HCT116 (cell line): ENCODE data around the gene PLEKHO1. TPM values are rescaled to one million over a fixed set of nuclear protein-coding genes. Genes with fewer than 3 reads are reported as not detected.

Experiments used
- ATAC-seq: fragments of 200-7000 bp; cut with Tn5 transposase; 2 replicates; pipeline ENCODE4 v1.9.1; 2020; ENCODE audit warnings: mild to moderate bottlenecking, moderate library complexity
- BruUV-seq: library from RNA; stranded (reverse); fragments of 400-500 nt; replicated peaks from 2 replicates; lab custom pipeline; 2021; lab: Mats Ljungman, UMichigan
- CTCF ChIA-PET: fragments of 300-600 bp; sonication (Branson Sonifier 250); formaldehyde crosslinking; loops from one replicate; lab custom pipeline; 2021; ENCODE audit warnings: antibody characterized with exemption; lab: Charles Lee
- POLR2A ChIA-PET: fragments of 300-600, 350-600 bp; sonication (Branson Sonifier 250); formaldehyde crosslinking; loops from one replicate; lab custom pipeline; 2021; ENCODE audit warnings: antibody characterized with exemption; lab: Charles Lee
- RAD21 ChIA-PET, 2 experiments: fragments of 300-600 bp; sonication (Branson Sonifier 250); formaldehyde crosslinking; loops; one replicate each; lab custom pipeline; 2023; ENCODE audit warnings: low total read pairs in 2 of 2; ENCODE audit not compliant: uncharacterized antibody in 2 of 2, unreplicated experiment in 2 of 2, low non-redundant PET in 1 of 2; lab: Charles Lee
- DNase-seq: peaks from one replicate; pipeline ENCODE4 v3.0.0-alpha.2; 2010; ENCODE audit warnings: low read depth, low spot score
- H2AFZ ChIP-seq: fragments of 200-600 bp; shearing (Covaris generic), sonication (generic); 2 replicates; pipeline ENCODE4 v1.6.1; 2017; ENCODE audit warnings: low read depth, mixed run types, mixed read lengths, antibody characterized with exemption, low read length; ENCODE audit not compliant: poor library complexity, severe bottlenecking
- H3K27ac ChIP-seq: 2 replicates; pipeline ENCODE4 v1.5.1; 2012; ENCODE audit warnings: low read depth, low read length
- H3K27me3 ChIP-seq: fragments of 200-600 bp; sonication (generic); 2 replicates; pipeline ENCODE4 v1.6.1; 2016; ENCODE audit warnings: mixed run types, low read length, mixed read lengths; ENCODE audit not compliant: insufficient read depth
- H3K36me3 ChIP-seq, 2 experiments: fragments of 200-500 bp in 1 of 2; fragments of 200-600 bp in 1 of 2; sonication (Bioruptor generic) in 1 of 2; sonication (generic) in 1 of 2; 2 replicates each; pipeline versions ENCODE4 v1.5.1 to v1.6.1; 2014 to 2016; ENCODE audit warnings: low read length in 2 of 2, inconsistent platforms in 1 of 2, mixed read lengths in 1 of 2, mixed run types in 1 of 2; ENCODE audit not compliant: insufficient read depth in 2 of 2, control insufficient read depth in 1 of 2
- H3K4me1 ChIP-seq, 2 experiments: fragments of 200-600 bp in 1 of 2; sonication (generic) in 1 of 2; 2 replicates each; pipeline versions ENCODE4 v1.5.1 to v1.6.1; 2012 to 2017; ENCODE audit warnings: low read length in 2 of 2, inconsistent platforms in 1 of 2, mild to moderate bottlenecking in 1 of 2, mixed read lengths in 1 of 2, mixed run types in 1 of 2, moderate library complexity in 1 of 2; ENCODE audit not compliant: insufficient read depth in 2 of 2, control insufficient read depth in 1 of 2
- H3K4me2 ChIP-seq: fragments of 200-600 bp; sonication (generic); 2 replicates; pipeline ENCODE4 v1.6.1; 2017; ENCODE audit warnings: mixed run types, low read length, mixed read lengths
- H3K4me3 ChIP-seq, 2 experiments: fragments of 200-600 bp in 1 of 2; sonication (generic) in 1 of 2; replicated peaks in 1 of 2; 2 replicates each; pipeline ENCODE4 v1.5.1; 2011 to 2016; ENCODE audit warnings: low read length in 2 of 2, control low read depth in 1 of 2, low read depth in 1 of 2, mild to moderate bottlenecking in 1 of 2, mixed read lengths in 1 of 2, mixed run types in 1 of 2
- H3K79me2 ChIP-seq: fragments of 200-600 bp; sonication (generic); 2 replicates; pipeline ENCODE4 v1.6.1; 2017; ENCODE audit warnings: mild to moderate bottlenecking, mixed run types, low read length, moderate library complexity, mixed read lengths; ENCODE audit not compliant: insufficient read depth
- H3K9ac ChIP-seq: fragments of 200-600 bp; sonication (generic); 2 replicates; pipeline ENCODE4 v1.6.1; 2016; ENCODE audit warnings: low read length, mixed read lengths
- H3K9me2 ChIP-seq: fragments of 200-600 bp; sonication (generic), shearing (Covaris generic); 2 replicates; pipeline ENCODE4 v1.6.1; 2017; ENCODE audit warnings: mixed run types, mild to moderate bottlenecking, moderate library complexity; ENCODE audit not compliant: insufficient read depth
- H3K9me3 ChIP-seq, 2 experiments: fragments of 200-500 bp in 1 of 2; fragments of 200-600 bp in 1 of 2; sonication (Bioruptor generic) in 1 of 2; sonication (generic) in 1 of 2; 2 replicates each; pipeline ENCODE4 v1.6.1; 2014 to 2017; ENCODE audit warnings: low read length in 2 of 2, mixed read lengths in 2 of 2, inconsistent platforms in 1 of 2, low read depth in 1 of 2, mild to moderate bottlenecking in 1 of 2, mixed run types in 1 of 2, moderate library complexity in 1 of 2; ENCODE audit not compliant: control insufficient read depth in 1 of 2, insufficient read depth in 1 of 2
- H4K20me1 ChIP-seq: fragments of 200-600 bp; sonication (generic), shearing (Covaris generic); 2 replicates; pipeline ENCODE4 v1.6.1; 2017; ENCODE audit warnings: mixed run types, mild to moderate bottlenecking, moderate library complexity; ENCODE audit not compliant: insufficient read depth
- CBX3 ChIP-seq: IDR thresholded peaks from 2 replicates; pipeline ENCODE4 v1.6.1; 2012; ENCODE audit warnings: low read depth
- CEBPB ChIP-seq: IDR thresholded peaks from 2 replicates; pipeline ENCODE4 v1.6.1; 2012; ENCODE audit warnings: low read depth
- ELF1 ChIP-seq: IDR thresholded peaks from 2 replicates; pipeline ENCODE4 v1.6.1; 2012; ENCODE audit warnings: low read depth, borderline replicate concordance
- FOSL1 ChIP-seq: IDR thresholded peaks from 2 replicates; pipeline ENCODE4 v1.6.1; 2012; ENCODE audit warnings: low read depth
- JUND ChIP-seq: IDR thresholded peaks from 2 replicates; pipeline ENCODE4 v1.6.1; 2012
- POLR2A ChIP-seq: IDR thresholded peaks from 2 replicates; pipeline ENCODE4 v1.7.0; 2011; ENCODE audit warnings: borderline replicate concordance; ENCODE audit not compliant: insufficient read depth, insufficient read length; ENCODE audit errors: extremely low read depth
- POLR2AphosphoS5 ChIP-seq: IDR thresholded peaks from 2 replicates; pipeline ENCODE4 v1.6.1; 2011; ENCODE audit warnings: mild to moderate bottlenecking, low read depth, low read length, moderate library complexity
- RAD21 ChIP-seq: IDR thresholded peaks from 2 replicates; pipeline ENCODE4 v1.6.1; 2012; ENCODE audit warnings: low read depth, mild to moderate bottlenecking
- SP1 ChIP-seq: IDR thresholded peaks from 2 replicates; pipeline ENCODE4 v1.6.1; 2012; ENCODE audit warnings: low read depth
- SRF ChIP-seq: IDR thresholded peaks from 2 replicates; pipeline ENCODE4 v1.6.1; 2012; ENCODE audit warnings: low read depth
- TCF7L2 ChIP-seq: IDR thresholded peaks from 2 replicates; pipeline ENCODE4 v1.7.0; 2011; ENCODE audit warnings: borderline replicate concordance, inconsistent platforms; ENCODE audit not compliant: insufficient read depth, insufficient read length; ENCODE audit errors: extremely low read depth
- ZFX ChIP-seq: fragments of 450-650 bp; IDR thresholded peaks from 2 replicates; pipeline ENCODE4 v1.6.1; 2017
- intact Hi-C: fragments of 100-400 bp; cut with micrococcal nuclease; formaldehyde crosslinking; loops from 2 replicates; pipeline ENCODE4 v1.10.0; 2022
- total RNA-seq: library from RNA; stranded (reverse); gene quantifications from one replicate; pipeline ENCODE4 v1.2.1, GENCODE V29; 2021; ENCODE audit not compliant: unreplicated experiment
- TF ChIP-seq, protein P1 (sequence below), 3 experiments: fragments of 200-600 bp in 1 of 3; sonication (generic) in 1 of 3; IDR thresholded peaks in 2 of 3; conservative IDR thresholded peaks in 1 of 3; 2 replicates each; pipeline ENCODE4 v1.5.1; 2012 to 2017; ENCODE audit warnings: low read depth in 2 of 3, low read length in 2 of 3, antibody characterized with exemption in 1 of 3, borderline replicate concordance in 1 of 3, control low read depth in 1 of 3, mild to moderate bottlenecking in 1 of 3, mixed read lengths in 1 of 3, mixed run types in 1 of 3, moderate library complexity in 1 of 3; ENCODE audit not compliant: insufficient read depth in 1 of 3
- TF ChIP-seq, protein P2 (sequence below): IDR thresholded peaks from 2 replicates; pipeline ENCODE4 v1.6.1; 2012
- TF ChIP-seq, protein P3 (sequence below): IDR thresholded peaks from 2 replicates; pipeline ENCODE4 v1.6.1; 2012

The PLEKHO1 gene
- total RNA-seq, 1 experiment from 2014 or later = 6.9 TPM

DNA sequence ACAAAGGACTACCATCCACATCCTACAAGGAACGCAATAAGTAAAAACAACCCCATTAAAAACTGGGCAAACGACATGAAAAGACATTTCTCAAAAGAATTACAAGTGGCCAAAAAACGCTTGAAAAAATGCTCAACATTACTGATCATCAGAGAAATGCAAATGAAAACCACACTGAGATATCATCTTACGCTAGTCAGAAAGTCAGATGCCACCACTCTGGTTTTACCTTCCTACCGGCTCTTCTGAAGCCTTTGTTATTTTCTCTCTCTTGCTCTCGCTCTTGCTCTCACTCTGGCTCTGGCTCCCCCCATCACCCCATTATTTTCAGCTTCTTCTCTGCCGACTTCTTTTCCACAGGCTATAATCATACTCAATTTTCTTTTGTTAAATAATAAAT is 43.4 kb upstream of the PLEKHO1 start:
- Histone ChIP-seq H3K27me3 (no peaks in the 10 kb centered on the region), H3K9ac (no peak overlapping the region), H3K9me3 (no peaks in the 10 kb centered on the region; a peak in 1 of 4 replicates), H3K4me1 (no peaks in the 10 kb centered on the region), H3K27ac (no peak overlapping the region), H2AFZ (no peak overlapping the region), H3K36me3 (no peaks in the 10 kb centered on the region), H4K20me1 (no peaks in the 10 kb centered on the region), H3K4me3 (no peak overlapping the region), H3K4me2 (no peak overlapping the region), H3K79me2 (no peaks in the 10 kb centered on the region), H3K9me2 (no peaks in the 10 kb centered on the region)
- no TSS peak for BruUV-seq
- POLR2A ChIA-PET = no interaction called here
- intact Hi-C loops = no loop called here
- DNase-seq (no peak), ATAC-seq (no peak)
- RAD21 ChIA-PET = no interaction called here
- no peak for TF ChIP-seq JUND
- TF ChIP-seq ZFX = no peak
- TF ChIP-seq CEBPB = no peak
- TF ChIP-seq, protein P1, sequence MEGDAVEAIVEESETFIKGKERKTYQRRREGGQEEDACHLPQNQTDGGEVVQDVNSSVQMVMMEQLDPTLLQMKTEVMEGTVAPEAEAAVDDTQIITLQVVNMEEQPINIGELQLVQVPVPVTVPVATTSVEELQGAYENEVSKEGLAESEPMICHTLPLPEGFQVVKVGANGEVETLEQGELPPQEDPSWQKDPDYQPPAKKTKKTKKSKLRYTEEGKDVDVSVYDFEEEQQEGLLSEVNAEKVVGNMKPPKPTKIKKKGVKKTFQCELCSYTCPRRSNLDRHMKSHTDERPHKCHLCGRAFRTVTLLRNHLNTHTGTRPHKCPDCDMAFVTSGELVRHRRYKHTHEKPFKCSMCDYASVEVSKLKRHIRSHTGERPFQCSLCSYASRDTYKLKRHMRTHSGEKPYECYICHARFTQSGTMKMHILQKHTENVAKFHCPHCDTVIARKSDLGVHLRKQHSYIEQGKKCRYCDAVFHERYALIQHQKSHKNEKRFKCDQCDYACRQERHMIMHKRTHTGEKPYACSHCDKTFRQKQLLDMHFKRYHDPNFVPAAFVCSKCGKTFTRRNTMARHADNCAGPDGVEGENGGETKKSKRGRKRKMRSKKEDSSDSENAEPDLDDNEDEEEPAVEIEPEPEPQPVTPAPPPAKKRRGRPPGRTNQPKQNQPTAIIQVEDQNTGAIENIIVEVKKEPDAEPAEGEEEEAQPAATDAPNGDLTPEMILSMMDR (IDR thresholded peaks at IDR 0.05 in 2 of 3, conservative IDR thresholded peaks at IDR 0.05 in 1 of 3; ENCODE audit: borderline replicate concordance in 1 of 3, insufficient read depth in 1 of 3, low read depth in 2 of 3, low read length in 2 of 3) = no peak
- no peak for TF ChIP-seq SP1
- TF ChIP-seq POLR2AphosphoS5 = no peak
- no peak for TF ChIP-seq POLR2A
- no peak for TF ChIP-seq TCF7L2
- no peak for TF ChIP-seq CBX3
- TF ChIP-seq, protein P2, sequence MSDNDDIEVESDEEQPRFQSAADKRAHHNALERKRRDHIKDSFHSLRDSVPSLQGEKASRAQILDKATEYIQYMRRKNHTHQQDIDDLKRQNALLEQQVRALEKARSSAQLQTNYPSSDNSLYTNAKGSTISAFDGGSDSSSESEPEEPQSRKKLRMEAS = no peak
- no peak for TF ChIP-seq SRF
- TF ChIP-seq, protein P3, sequence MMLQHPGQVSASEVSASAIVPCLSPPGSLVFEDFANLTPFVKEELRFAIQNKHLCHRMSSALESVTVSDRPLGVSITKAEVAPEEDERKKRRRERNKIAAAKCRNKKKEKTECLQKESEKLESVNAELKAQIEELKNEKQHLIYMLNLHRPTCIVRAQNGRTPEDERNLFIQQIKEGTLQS = no peak
- TF ChIP-seq RAD21 = no peak
- no peak for TF ChIP-seq FOSL1
- no peak for TF ChIP-seq ELF1
- CTCF ChIA-PET = no interaction called here
